GM10266 (cell line): Measurements from ENCODE around the gene PPM1D.

ENCODE experiments used
- DNase-seq: peaks from one replicate; pipeline ENCODE4 v3.0.0; 2012; ENCODE audit errors: extremely low spot score
- CTCF ChIP-seq: IDR thresholded peaks from 2 replicates; pipeline ENCODE4 v1.5.1; 2012; ENCODE audit warnings: mild to moderate bottlenecking, low read depth; ENCODE audit not compliant: control insufficient read depth, insufficient read depth; ENCODE audit errors: missing control alignments

PPM1D gene

GRCh38 chr17:60628252-60628889 lies 28.4 kb downstream of the PPM1D start:
- TF ChIP-seq CTCF: no peak
- no peak for DNase-seq

DNA sequence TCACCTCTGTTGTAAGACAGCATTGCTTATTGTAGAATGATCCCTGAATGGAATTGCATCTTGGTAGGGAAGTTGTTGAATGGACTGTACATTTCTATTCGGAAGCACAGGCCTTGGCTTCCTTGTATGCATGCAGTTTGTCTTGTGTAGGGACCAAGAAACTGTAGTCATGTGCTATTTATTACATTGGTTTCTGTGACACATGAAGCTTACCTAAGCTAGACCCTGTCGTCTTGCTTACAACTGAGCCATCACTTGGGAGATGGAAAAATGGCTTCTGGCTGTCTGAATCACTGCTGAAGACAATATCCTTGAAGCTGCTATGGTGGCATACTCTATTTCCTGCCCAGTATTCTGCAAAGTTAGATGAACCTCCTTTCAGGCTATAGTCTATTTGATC lies 29.1 kb downstream of the PPM1D start:
- no peak for TF ChIP-seq CTCF
- DNase-seq: no peak

GRCh38 chr17:60630352-60630751 lies 30.4 kb downstream of the PPM1D start:
- DNase-seq: no peak
- no peak for TF ChIP-seq CTCF

GRCh38 chr17:60631119-60631518 lies 31.1 kb downstream of the PPM1D start:
- DNase-seq: no peak
- TF ChIP-seq CTCF: no peak

DNA sequence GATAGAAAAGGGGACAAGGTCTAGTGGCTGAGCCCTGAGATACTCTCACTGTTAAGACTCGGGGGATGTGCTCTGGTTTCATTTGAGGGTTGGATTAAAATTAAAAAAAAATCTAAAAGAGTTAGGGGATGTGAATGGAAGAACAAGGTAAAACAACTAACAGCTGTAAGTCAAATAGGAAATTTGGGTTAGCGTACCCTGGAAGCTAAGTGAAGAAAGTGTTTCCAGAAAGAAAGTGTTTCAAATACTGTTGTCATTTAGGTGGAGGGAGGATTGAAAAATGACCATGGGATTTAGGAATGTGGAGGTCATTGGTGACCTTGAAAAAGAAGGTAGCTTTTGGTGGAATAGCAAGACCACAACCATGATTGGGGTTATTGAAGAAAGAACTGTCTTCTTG lies 37.7 kb downstream of the PPM1D start:
- TF ChIP-seq CTCF: no peak
- no peak for DNase-seq

DNA sequence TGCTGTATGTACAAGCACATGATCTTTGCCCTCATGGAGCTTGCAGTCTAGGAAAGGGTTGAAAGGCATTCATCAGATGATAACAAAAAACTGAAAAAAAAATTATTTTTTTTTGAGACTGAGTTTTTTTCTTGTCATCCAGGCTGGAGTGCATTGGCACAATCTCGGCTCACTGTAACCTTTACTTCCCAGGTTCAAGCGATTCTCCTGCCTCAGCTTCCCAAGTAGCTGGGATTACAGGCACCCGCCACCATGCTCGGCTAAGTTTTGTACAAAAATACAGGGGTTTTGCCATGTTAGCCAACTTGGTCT lies 39.0 kb downstream of the PPM1D start:
- DNase-seq: no peak
- TF ChIP-seq CTCF: no peak

DNA sequence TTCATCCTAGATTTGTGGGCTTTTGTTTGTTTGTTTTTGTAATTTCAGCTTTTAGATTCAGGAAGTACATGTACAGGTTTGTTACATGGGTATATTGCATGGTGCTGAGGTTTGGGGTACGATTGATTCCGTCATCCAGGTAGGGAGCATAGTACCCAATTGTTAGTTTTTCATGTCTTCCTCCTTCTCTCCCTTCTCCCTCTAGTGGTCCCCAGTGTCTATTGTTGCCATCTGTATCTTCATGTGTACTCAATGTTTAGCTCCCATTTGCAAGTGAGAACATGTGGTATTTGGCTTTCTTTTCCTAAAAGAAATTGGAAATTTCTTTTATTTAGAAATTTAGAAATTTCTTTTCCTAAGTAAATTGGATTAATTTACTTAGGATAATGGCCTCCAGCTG lies 40.5 kb downstream of the PPM1D start:
- TF ChIP-seq CTCF: peak; percentile 23
- DNase-seq: no peak
